ENCODE measurements around the gene CUX1. TPM values are rescaled to one million over a fixed set of nuclear protein-coding genes. Genes with fewer than 3 reads are reported as not detected.

The CUX1 gene
- total RNA-seq, 8 experiments from 2014 or later: 9.2 to 52.7 (median 24.2) TPM

GRCh38 chr7:102281785-102282184 is 464.4 kb downstream of the CUX1 start:
- Histone ChIP-seq H3K27ac (no peak overlapping the region), H3K4me3 (no peak overlapping the region), H3K4me1 (replicated peaks in 1 of 2) (peaks cover 25% of the 10 kb centered on the region in 2 donors)
- in situ Hi-C loops (cut with MboI; ENCODE audit: low pct_unique_long_range_greater_than_20kb in 2 of 9, low sequenced_read_pairs in 9 of 9, unreplicated experiment in 9 of 9): loop anchor here in 5 of 9 experiments (10.0 to 25.0 kb wide), 3 partner anchors 103 to 113 kb away; partner anchors contain the start of gene PRKRIP1 (in 4 of the 5)
- WGBS, 10 experiments: 90 to 100% (median 100%) methylated on average over 1 to 2 of the region's 14 CpGs; no CpG with 5 or more reads in 6 of the 10 experiments
- no peak for ATAC-seq (replicated peaks in 6 of 8)

- in situ Hi-C loops (cut with MboI; ENCODE audit: low pct_unique_long_range_greater_than_20kb in 2 of 9, low sequenced_read_pairs in 9 of 9, unreplicated experiment in 9 of 9): loop anchor here in 5 of 9 experiments (10.0 to 25.0 kb wide), 3 partner anchors 102 to 112 kb away; partner anchors contain the start of gene PRKRIP1 (in 4 of the 5)
- no peak for ATAC-seq (replicated peaks in 6 of 8)
- H3K4me3 ChIP-seq: no peak overlapping the region
Observed at GRCh38 chr7:102282465-102283362, 465.3 kb downstream of the CUX1 start.

GRCh38 chr7:102283477-102284189 is 466.2 kb downstream of the CUX1 start:
- H3K4me1 ChIP-seq (replicated peaks in 1 of 2): peaks cover 30 to 32% of the 10 kb centered on the region in 2 donors
- in situ Hi-C loops (cut with MboI; ENCODE audit: low pct_unique_long_range_greater_than_20kb in 2 of 9, low sequenced_read_pairs in 9 of 9, unreplicated experiment in 9 of 9): loop anchor here in 5 of 9 experiments (10.0 to 25.0 kb wide), 3 partner anchors 101 to 111 kb away; partner anchors contain the start of gene PRKRIP1 (in 4 of the 5)
- ATAC-seq (replicated peaks in 6 of 8): no peak
- WGBS, 10 experiments: 60 to 100% (median 85%) methylated on average over 1 to 3 of the region's 10 CpGs; no CpG with 5 or more reads in 4 of the 10 experiments
- no peak overlapping the region for H3K4me3 ChIP-seq
- H3K27ac ChIP-seq: no peak overlapping the region

More at GRCh38 chr7:102282465-102283362, 465.3 kb downstream of the CUX1 start:
- Histone ChIP-seq H3K4me1 (replicated peaks in 1 of 2) (peaks cover 25% of the 10 kb centered on the region in 2 donors), H3K27ac (no peak overlapping the region)
- WGBS, 10 experiments: 80 to 94% methylated on average over 2 to 3 of the region's 32 CpGs; no CpG with 5 or more reads in 8 of the 10 experiments

GRCh38 chr7:102284399-102284798 is 467.0 kb downstream of the CUX1 start:
- no peak for ATAC-seq (replicated peaks in 6 of 8)
- in situ Hi-C loops (cut with MboI; ENCODE audit: low pct_unique_long_range_greater_than_20kb in 2 of 9, low sequenced_read_pairs in 9 of 9, unreplicated experiment in 9 of 9): loop anchor here in 5 of 9 experiments (10.0 to 25.0 kb wide), 3 partner anchors 100 to 110 kb away; partner anchors contain the start of gene PRKRIP1 (in 4 of the 5)
- no peak overlapping the region for H3K27ac ChIP-seq
- H3K4me3 ChIP-seq: no peak overlapping the region
- 79 to 90% (median 80%) methylated on average over 1 to 7 of the region's 12 CpGs; no CpG with 5 or more reads in 7 of the 10 experiments for WGBS, 10 experiments
- H3K4me1 ChIP-seq (replicated peaks in 1 of 2): peaks cover 29 to 31% of the 10 kb centered on the region in 2 donors

GRCh38 chr7:102284891-102285539 is 467.6 kb downstream of the CUX1 start:
- H3K27ac ChIP-seq: peak overlapping the region; percentile 98 to 99
- WGBS, 10 experiments: 0 to 44% methylated on average over 2 to 7 of the region's 19 CpGs; no CpG with 5 or more reads in 8 of the 10 experiments
- peaks cover 24 to 28% of the 10 kb centered on the region in 2 donors for H3K4me1 ChIP-seq (replicated peaks in 1 of 2)
- no peak overlapping the region for H3K4me3 ChIP-seq
- in situ Hi-C loops (cut with MboI; ENCODE audit: low pct_unique_long_range_greater_than_20kb in 2 of 9, low sequenced_read_pairs in 9 of 9, unreplicated experiment in 9 of 9): loop anchor here in 5 of 9 experiments (10.0 to 25.0 kb wide), 3 partner anchors 100 to 110 kb away; partner anchors contain the start of gene PRKRIP1 (in 4 of the 5)
- no peak for ATAC-seq (replicated peaks in 6 of 8)

- ATAC-seq (replicated peaks in 6 of 8): peak in 4 of 8 experiments; percentile 0 to 11 (median 2)
- Histone ChIP-seq H3K27ac (peak overlapping the region; percentile 98 to 99), H3K4me1 (replicated peaks in 1 of 2) (peaks cover 24 to 28% of the 10 kb centered on the region in 2 donors), H3K4me3 (peak overlapping the region; percentile 62 to 89 (median 86))
- WGBS, 10 experiments: 0% methylated on average over 1 of the region's 19 CpGs; no CpG with 5 or more reads in 9 of the 10 experiments
- in situ Hi-C loops (cut with MboI; ENCODE audit: low pct_unique_long_range_greater_than_20kb in 2 of 9, low sequenced_read_pairs in 9 of 9, unreplicated experiment in 9 of 9): loop anchor here in 5 of 9 experiments (10.0 to 25.0 kb wide), 3 partner anchors 99 to 109 kb away; partner anchors contain the start of gene PRKRIP1 (in 4 of the 5)
Observed at GRCh38 chr7:102285540-102286236, 468.3 kb downstream of the CUX1 start.

GRCh38 chr7:102286237-102287110 is 469.0 kb downstream of the CUX1 start, which contains the start of gene SH2B2:
SH2B2 (plus strand) TSS chr7:102286868; CDS start chr7:102300551, 13,683 bp downstream.
- Histone ChIP-seq H3K4me1 (replicated peaks in 1 of 2) (peaks cover 24 to 28% of the 10 kb centered on the region in 2 donors), H3K4me3 (peak within 1 kb of the TSS; percentile 62 to 89 (median 86)), H3K27ac (peak within 1 kb of the TSS; percentile 98 to 99)
- in situ Hi-C loops (cut with MboI; ENCODE audit: low pct_unique_long_range_greater_than_20kb in 2 of 9, low sequenced_read_pairs in 9 of 9, unreplicated experiment in 9 of 9): loop anchor here in 5 of 9 experiments (10.0 to 25.0 kb wide), 3 partner anchors 98 to 108 kb away; partner anchors contain the start of gene PRKRIP1 (in 4 of the 5)
- WGBS, 10 experiments: no CpG with 5 or more reads among the region's 116 CpGs
- ATAC-seq (replicated peaks in 6 of 8): peak; percentile 54 to 70 (median 64)

- in situ Hi-C loops (cut with MboI; ENCODE audit: low pct_unique_long_range_greater_than_20kb in 2 of 9, low sequenced_read_pairs in 9 of 9, unreplicated experiment in 9 of 9): loop anchor here in 5 of 9 experiments (10.0 to 25.0 kb wide), 3 partner anchors 97 to 107 kb away; partner anchors contain the start of gene PRKRIP1 (in 4 of the 5)
- Histone ChIP-seq H3K4me3 (peak overlapping the region; percentile 62 to 89 (median 86)), H3K4me1 (replicated peaks in 1 of 2) (peaks cover 24 to 28% of the 10 kb centered on the region in 2 donors), H3K27ac (peak overlapping the region; percentile 98 to 99)
- ATAC-seq (replicated peaks in 6 of 8): peak; percentile 34 to 57 (median 52)
- 0 to 20% (median 0%) methylated on average over 1 to 6 of the region's 69 CpGs; no CpG with 5 or more reads in 6 of the 10 experiments for WGBS, 10 experiments
Observed at GRCh38 chr7:102287111-102287980, 469.9 kb downstream of the CUX1 start.

GRCh38 chr7:102287981-102288278 is 470.5 kb downstream of the CUX1 start:
- in situ Hi-C loops (cut with MboI; ENCODE audit: low pct_unique_long_range_greater_than_20kb in 2 of 9, low sequenced_read_pairs in 9 of 9, unreplicated experiment in 9 of 9): loop anchor here in 5 of 9 experiments (10.0 to 25.0 kb wide), 3 partner anchors 97 to 107 kb away; partner anchors contain the start of gene PRKRIP1 (in 4 of the 5)
- 13 to 40% methylated on average over 1 to 3 of the region's 5 CpGs; no CpG with 5 or more reads in 8 of the 10 experiments for WGBS, 10 experiments
- Histone ChIP-seq H3K27ac (no peak overlapping the region), H3K4me3 (peak overlapping the region; percentile 62 to 89 (median 86)), H3K4me1 (replicated peaks in 1 of 2) (peaks cover 27 to 31% of the 10 kb centered on the region in 2 donors)
- ATAC-seq (replicated peaks in 6 of 8): no peak

All from motor neuron (in vitro differentiated cells).